ENCODE data around the gene ZNF69. TPM values are rescaled to one million over a fixed set of nuclear protein-coding genes. Genes with fewer than 3 reads are reported as not detected.
"Not testable (repeated sequence)": the region's sequence is repeated elsewhere in the genome, so short reads cannot be mapped to it uniquely, and the experiment has no call there.

Gene ZNF69
- total RNA-seq, 1 experiment from 2014 or later = 9.5 TPM

DNA sequence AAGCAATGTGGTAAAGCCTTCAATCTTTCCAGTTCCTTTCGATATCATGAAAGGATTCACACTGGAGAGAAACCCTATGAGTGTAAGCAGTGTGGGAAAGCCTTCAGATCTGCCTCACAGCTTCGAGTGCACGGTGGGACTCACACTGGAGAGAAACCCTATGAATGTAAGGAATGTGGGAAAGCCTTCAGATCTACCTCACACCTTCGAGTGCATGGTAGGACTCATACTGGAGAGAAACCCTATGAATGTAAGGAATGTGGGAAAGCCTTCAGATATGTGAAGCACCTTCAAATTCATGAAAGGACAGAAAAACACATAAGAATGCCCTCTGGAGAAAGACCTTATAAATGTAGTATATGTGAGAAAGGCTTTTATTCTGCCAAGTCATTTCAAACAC, 61.6 kb downstream of the ZNF69 start:
- no TSS peak for BruUV-seq (replicated peaks)
- H3K4me3 ChIP-seq (ENCODE audit: low read depth in 2 of 2, low read length in 2 of 2) = no peak overlapping the region
- no peaks in the 10 kb centered on the region for H3K4me1 ChIP-seq (ENCODE audit: control insufficient read depth, insufficient read depth, low read length)
- DNase-seq (ENCODE audit: low read depth, low spot score) = no peak
- intact Hi-C loops (cut with micrococcal nuclease; ENCODE audit: unreplicated experiment) (no loop called here), in situ Hi-C loops (cut with HindIII; ENCODE audit: low pct_unique_long_range_greater_than_20kb, low sequenced_read_pairs) (no loop called here)
- peaks cover 3% of the 10 kb centered on the region; the same call in 1 of the 2 replicates for H3K36me3 ChIP-seq (ENCODE audit: control insufficient read depth, insufficient read depth, low read length)
- no peak for ATAC-seq
- no peaks in the 10 kb centered on the region for H3K27me3 ChIP-seq (ENCODE audit: control insufficient read depth, insufficient read depth, low read length)
- ChIA-PET POLR2A (no interaction called here), CTCF (no interaction called here)
- H3K9me3 ChIP-seq (ENCODE audit: control insufficient read depth, insufficient read depth, low read depth, low read length) = peaks cover 77% of the 10 kb centered on the region
- TF ChIP-seq POLR2AphosphoS5 (IDR thresholded peaks at IDR 0.05; ENCODE audit: low read depth, low read length) = no peak
- TF ChIP-seq CTCF (IDR thresholded peaks at IDR 0.05) = no peak
- TF ChIP-seq TCF7L2 (IDR thresholded peaks at IDR 0.05; ENCODE audit: low read depth, low read length) = no peak
- TF ChIP-seq, protein P1, sequence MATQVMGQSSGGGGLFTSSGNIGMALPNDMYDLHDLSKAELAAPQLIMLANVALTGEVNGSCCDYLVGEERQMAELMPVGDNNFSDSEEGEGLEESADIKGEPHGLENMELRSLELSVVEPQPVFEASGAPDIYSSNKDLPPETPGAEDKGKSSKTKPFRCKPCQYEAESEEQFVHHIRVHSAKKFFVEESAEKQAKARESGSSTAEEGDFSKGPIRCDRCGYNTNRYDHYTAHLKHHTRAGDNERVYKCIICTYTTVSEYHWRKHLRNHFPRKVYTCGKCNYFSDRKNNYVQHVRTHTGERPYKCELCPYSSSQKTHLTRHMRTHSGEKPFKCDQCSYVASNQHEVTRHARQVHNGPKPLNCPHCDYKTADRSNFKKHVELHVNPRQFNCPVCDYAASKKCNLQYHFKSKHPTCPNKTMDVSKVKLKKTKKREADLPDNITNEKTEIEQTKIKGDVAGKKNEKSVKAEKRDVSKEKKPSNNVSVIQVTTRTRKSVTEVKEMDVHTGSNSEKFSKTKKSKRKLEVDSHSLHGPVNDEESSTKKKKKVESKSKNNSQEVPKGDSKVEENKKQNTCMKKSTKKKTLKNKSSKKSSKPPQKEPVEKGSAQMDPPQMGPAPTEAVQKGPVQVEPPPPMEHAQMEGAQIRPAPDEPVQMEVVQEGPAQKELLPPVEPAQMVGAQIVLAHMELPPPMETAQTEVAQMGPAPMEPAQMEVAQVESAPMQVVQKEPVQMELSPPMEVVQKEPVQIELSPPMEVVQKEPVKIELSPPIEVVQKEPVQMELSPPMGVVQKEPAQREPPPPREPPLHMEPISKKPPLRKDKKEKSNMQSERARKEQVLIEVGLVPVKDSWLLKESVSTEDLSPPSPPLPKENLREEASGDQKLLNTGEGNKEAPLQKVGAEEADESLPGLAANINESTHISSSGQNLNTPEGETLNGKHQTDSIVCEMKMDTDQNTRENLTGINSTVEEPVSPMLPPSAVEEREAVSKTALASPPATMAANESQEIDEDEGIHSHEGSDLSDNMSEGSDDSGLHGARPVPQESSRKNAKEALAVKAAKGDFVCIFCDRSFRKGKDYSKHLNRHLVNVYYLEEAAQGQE (IDR thresholded peaks at IDR 0.05; ENCODE audit: insufficient read depth in 1 of 2, low read depth in 2 of 2, low read length in 1 of 2) = no peak
- TF ChIP-seq SIN3A (IDR thresholded peaks at IDR 0.05; ENCODE audit: borderline replicate concordance, insufficient read depth, low read depth, low read length) = no peak
- no peak overlapping the region for H3K27ac ChIP-seq (ENCODE audit: low read length)

GRCh38 chr19:11949614-11950080, 62.1 kb downstream of the ZNF69 start:
- H3K4me1 ChIP-seq (ENCODE audit: control insufficient read depth, insufficient read depth, low read length); H3K27ac ChIP-seq (ENCODE audit: low read length); H3K27me3 ChIP-seq (ENCODE audit: control insufficient read depth, insufficient read depth, low read length); BruUV-seq (replicated peaks); POLR2A ChIA-PET; H3K36me3 ChIP-seq (ENCODE audit: control insufficient read depth, insufficient read depth, low read length); ATAC-seq; intact Hi-C loops (cut with micrococcal nuclease; ENCODE audit: unreplicated experiment); CTCF ChIA-PET; in situ Hi-C loops (cut with HindIII; ENCODE audit: low pct_unique_long_range_greater_than_20kb, low sequenced_read_pairs); DNase-seq (ENCODE audit: low read depth, low spot score); H3K4me3 ChIP-seq (ENCODE audit: low read depth in 2 of 2, low read length in 2 of 2): not testable (repeated sequence)
- peaks cover 76% of the 10 kb centered on the region for H3K9me3 ChIP-seq (ENCODE audit: control insufficient read depth, insufficient read depth, low read depth, low read length)

GRCh38 chr19:11950312-11950711, 62.7 kb downstream of the ZNF69 start:
- Histone ChIP-seq H3K27me3 (ENCODE audit: control insufficient read depth, insufficient read depth, low read length) (no peaks in the 10 kb centered on the region), H3K36me3 (ENCODE audit: control insufficient read depth, insufficient read depth, low read length) (peaks cover 3% of the 10 kb centered on the region; the same call in 1 of the 2 replicates), H3K4me3 (ENCODE audit: low read depth in 2 of 2, low read length in 2 of 2) (no peak overlapping the region), H3K9me3 (ENCODE audit: control insufficient read depth, insufficient read depth, low read depth, low read length) (peaks cover 74% of the 10 kb centered on the region), H3K27ac (ENCODE audit: low read length) (no peak overlapping the region), H3K4me1 (ENCODE audit: control insufficient read depth, insufficient read depth, low read length) (no peaks in the 10 kb centered on the region)
- TF ChIP-seq CTCF (IDR thresholded peaks at IDR 0.05) = no peak
- TF ChIP-seq SIN3A (IDR thresholded peaks at IDR 0.05; ENCODE audit: borderline replicate concordance, insufficient read depth, low read depth, low read length) = no peak
- TF ChIP-seq, protein P1 (IDR thresholded peaks at IDR 0.05; ENCODE audit: insufficient read depth in 1 of 2, low read depth in 2 of 2, low read length in 1 of 2) = no peak
- TF ChIP-seq POLR2AphosphoS5 (IDR thresholded peaks at IDR 0.05; ENCODE audit: low read depth, low read length) = no peak
- TF ChIP-seq TCF7L2 (IDR thresholded peaks at IDR 0.05; ENCODE audit: low read depth, low read length) = no peak
- DNase-seq (ENCODE audit: low read depth, low spot score) (no peak), ATAC-seq (no peak)
- ChIA-PET CTCF (no interaction called here), POLR2A (no interaction called here)
- BruUV-seq (replicated peaks) = no TSS peak
- in situ Hi-C loops (cut with HindIII; ENCODE audit: low pct_unique_long_range_greater_than_20kb, low sequenced_read_pairs) (no loop called here), intact Hi-C loops (cut with micrococcal nuclease; ENCODE audit: unreplicated experiment) (no loop called here)

All from Panc1 (cell line).